ENCODE measurements around the gene TMIGD1.

Gene TMIGD1

DNA sequence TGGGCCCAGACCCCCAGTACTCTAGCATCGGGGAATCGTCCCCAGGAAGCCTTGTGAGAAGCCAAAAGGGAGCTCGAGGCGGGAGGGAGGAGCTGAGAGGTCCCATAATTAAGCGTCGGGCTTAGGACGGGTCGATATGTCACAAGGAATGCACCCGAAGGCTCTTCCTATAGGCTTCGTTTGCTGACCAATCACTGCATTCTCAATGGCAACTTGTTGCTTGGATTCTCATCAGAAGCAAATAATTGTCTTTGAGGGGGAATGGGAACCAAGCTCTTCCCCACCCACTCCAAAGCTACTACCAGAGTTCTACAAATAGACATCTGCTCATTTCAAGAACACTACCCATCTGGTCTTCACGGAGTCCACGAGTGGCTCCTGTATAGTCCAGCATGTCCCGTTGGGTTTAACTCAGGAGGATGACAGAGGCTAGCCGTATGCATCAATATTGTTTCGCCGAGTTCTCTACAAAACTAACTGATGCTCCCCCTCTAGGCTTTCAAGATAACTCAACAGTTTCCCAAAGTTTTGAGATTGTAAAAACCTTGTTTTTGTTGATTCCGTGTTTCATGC lies 41.5 kb downstream of the TMIGD1 start:
- H3K4me3 ChIP-seq (replicated peaks; ENCODE audit: insufficient read depth, low read length), result peak overlapping the region; percentile 97
- TF ChIP-seq GABPA (IDR thresholded peaks at IDR 0.05; ENCODE audit: low read depth) (no peak), POLR2AphosphoS5 (IDR thresholded peaks at IDR 0.05; ENCODE audit: low read depth) (no peak), SPI1 (IDR thresholded peaks at IDR 0.05; ENCODE audit: borderline replicate concordance, low read depth) (no peak)
- TF ChIP-seq, protein P1, sequence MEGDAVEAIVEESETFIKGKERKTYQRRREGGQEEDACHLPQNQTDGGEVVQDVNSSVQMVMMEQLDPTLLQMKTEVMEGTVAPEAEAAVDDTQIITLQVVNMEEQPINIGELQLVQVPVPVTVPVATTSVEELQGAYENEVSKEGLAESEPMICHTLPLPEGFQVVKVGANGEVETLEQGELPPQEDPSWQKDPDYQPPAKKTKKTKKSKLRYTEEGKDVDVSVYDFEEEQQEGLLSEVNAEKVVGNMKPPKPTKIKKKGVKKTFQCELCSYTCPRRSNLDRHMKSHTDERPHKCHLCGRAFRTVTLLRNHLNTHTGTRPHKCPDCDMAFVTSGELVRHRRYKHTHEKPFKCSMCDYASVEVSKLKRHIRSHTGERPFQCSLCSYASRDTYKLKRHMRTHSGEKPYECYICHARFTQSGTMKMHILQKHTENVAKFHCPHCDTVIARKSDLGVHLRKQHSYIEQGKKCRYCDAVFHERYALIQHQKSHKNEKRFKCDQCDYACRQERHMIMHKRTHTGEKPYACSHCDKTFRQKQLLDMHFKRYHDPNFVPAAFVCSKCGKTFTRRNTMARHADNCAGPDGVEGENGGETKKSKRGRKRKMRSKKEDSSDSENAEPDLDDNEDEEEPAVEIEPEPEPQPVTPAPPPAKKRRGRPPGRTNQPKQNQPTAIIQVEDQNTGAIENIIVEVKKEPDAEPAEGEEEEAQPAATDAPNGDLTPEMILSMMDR (IDR thresholded peaks at IDR 0.05; ENCODE audit: insufficient read depth, low read length), result no peak
- TF ChIP-seq, protein P2, sequence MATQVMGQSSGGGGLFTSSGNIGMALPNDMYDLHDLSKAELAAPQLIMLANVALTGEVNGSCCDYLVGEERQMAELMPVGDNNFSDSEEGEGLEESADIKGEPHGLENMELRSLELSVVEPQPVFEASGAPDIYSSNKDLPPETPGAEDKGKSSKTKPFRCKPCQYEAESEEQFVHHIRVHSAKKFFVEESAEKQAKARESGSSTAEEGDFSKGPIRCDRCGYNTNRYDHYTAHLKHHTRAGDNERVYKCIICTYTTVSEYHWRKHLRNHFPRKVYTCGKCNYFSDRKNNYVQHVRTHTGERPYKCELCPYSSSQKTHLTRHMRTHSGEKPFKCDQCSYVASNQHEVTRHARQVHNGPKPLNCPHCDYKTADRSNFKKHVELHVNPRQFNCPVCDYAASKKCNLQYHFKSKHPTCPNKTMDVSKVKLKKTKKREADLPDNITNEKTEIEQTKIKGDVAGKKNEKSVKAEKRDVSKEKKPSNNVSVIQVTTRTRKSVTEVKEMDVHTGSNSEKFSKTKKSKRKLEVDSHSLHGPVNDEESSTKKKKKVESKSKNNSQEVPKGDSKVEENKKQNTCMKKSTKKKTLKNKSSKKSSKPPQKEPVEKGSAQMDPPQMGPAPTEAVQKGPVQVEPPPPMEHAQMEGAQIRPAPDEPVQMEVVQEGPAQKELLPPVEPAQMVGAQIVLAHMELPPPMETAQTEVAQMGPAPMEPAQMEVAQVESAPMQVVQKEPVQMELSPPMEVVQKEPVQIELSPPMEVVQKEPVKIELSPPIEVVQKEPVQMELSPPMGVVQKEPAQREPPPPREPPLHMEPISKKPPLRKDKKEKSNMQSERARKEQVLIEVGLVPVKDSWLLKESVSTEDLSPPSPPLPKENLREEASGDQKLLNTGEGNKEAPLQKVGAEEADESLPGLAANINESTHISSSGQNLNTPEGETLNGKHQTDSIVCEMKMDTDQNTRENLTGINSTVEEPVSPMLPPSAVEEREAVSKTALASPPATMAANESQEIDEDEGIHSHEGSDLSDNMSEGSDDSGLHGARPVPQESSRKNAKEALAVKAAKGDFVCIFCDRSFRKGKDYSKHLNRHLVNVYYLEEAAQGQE (IDR thresholded peaks at IDR 0.05; ENCODE audit: insufficient replicate concordance, low read depth), result no peak
- H3K27me3 ChIP-seq (ENCODE audit: insufficient read depth, poor library complexity, severe bottlenecking), result no peaks in the 10 kb centered on the region
- no peak for DNase-seq (ENCODE audit: low read depth in 1 of 2, low spot score in 1 of 2)
- H3K27ac ChIP-seq (replicated peaks), result peak overlapping the region; percentile 54

DNA sequence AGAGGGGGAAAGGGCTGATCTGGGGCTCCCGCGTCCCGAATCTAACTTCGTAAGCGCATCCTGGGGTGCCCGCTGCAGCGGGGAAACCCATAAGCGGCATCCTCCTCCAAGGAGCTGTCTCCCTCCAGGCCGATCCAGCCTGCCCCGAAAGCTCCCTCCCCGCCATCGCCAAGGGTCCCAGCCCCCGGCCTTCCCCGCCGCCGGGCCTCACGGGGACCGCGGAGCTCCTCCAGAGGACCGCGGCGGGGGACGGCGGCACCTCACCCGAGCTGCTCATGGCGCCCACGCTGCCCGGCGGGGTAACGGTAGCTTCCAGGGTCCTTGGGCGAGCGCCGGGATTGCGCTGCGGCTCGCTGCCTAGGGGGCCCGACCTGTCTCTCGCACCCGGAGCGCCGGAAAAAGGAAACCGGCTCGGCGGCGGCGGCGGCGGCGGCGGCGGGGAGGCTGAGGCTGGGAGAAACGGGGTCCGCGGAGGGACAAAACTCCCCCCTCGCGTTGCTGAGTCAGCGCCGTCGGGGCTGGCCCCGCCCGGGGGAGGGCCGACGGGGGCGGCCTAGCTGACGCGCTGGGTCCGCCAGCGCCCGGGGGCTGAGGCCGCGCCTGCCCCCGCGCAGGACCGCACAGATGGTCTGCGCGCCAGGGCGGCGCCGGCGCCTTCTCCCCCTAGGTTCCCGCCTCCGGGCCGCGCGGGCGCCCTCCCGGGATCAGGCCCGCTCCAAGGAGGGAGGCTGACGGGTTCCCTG lies 42.1 kb downstream of the TMIGD1 start, which contains the start of gene BLMH:
Gene BLMH (minus strand): TSS at position 402 of the 743 bp plus-strand sequence. CDS start 125 bp downstream, at position 277.
- DNase-seq (ENCODE audit: low read depth in 1 of 2, low spot score in 1 of 2), result peak; percentile 45 to 71
- peak within 1 kb of the TSS; percentile 97 for H3K4me3 ChIP-seq (replicated peaks; ENCODE audit: insufficient read depth, low read length)
- H3K27ac ChIP-seq (replicated peaks), result peak within 1 kb of the TSS; percentile 76
- TF ChIP-seq, protein P2 (IDR thresholded peaks at IDR 0.05; ENCODE audit: insufficient replicate concordance, low read depth), result peak; percentile 25
- TF ChIP-seq, protein P1 (IDR thresholded peaks at IDR 0.05; ENCODE audit: insufficient read depth, low read length), result no peak
- TF ChIP-seq SPI1 (IDR thresholded peaks at IDR 0.05; ENCODE audit: borderline replicate concordance, low read depth), result no peak
- no peaks in the 10 kb centered on the region for H3K27me3 ChIP-seq (ENCODE audit: insufficient read depth, poor library complexity, severe bottlenecking)

DNA sequence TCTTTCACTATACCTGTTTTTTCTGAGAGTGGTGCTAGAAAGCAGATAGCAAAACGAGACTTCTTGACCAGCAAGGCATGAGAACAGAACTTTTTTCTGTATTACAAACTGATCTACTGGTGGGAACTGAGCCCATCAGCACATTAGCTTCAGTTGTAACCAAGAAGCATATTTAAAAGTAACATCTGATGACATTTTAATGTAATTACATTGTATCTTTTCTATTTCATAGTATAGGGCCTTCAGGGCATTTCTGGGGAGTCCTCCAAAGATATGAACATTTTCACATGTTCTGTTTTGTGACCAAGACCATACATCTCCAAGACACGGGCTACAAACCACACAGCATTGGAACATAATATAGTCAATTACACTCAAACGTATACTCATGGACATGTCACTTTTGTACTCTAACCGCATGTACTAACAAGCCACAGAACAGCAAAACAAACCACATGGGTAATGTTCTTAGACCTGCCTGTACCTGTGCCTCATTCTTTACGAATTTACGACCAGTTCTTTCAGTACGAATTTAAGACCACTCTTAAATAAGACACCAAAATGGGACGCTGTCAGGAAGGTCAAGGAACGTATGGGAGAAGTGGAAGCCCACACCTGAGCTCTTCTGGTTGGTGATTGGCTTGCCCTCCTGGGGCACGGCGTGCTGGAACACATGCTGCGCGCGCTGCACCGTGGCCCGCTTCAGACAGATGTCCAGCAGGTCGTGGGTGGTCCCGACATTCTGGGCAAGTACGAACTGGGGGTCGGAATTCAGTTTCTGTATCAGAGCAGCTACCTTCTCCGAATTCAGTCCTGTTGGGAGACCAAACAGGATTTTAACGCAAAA lies 42.9 kb downstream of the TMIGD1 start:
- DNase-seq (ENCODE audit: low read depth in 1 of 2, low spot score in 1 of 2), result peak in 1 of 2 experiments; percentile 42
- TF ChIP-seq, protein P1 (IDR thresholded peaks at IDR 0.05; ENCODE audit: insufficient read depth, low read length), result no peak
- no peak for TF ChIP-seq GABPA (IDR thresholded peaks at IDR 0.05; ENCODE audit: low read depth)
- TF ChIP-seq POLR2AphosphoS5 (IDR thresholded peaks at IDR 0.05; ENCODE audit: low read depth), result no peak
- TF ChIP-seq, protein P2 (IDR thresholded peaks at IDR 0.05; ENCODE audit: insufficient replicate concordance, low read depth), result no peak
- TF ChIP-seq SPI1 (IDR thresholded peaks at IDR 0.05; ENCODE audit: borderline replicate concordance, low read depth), result no peak
- Histone ChIP-seq H3K4me3 (replicated peaks; ENCODE audit: insufficient read depth, low read length) (peak overlapping the region; percentile 97), H3K27ac (replicated peaks) (peak overlapping the region; percentile 76), H3K27me3 (ENCODE audit: insufficient read depth, poor library complexity, severe bottlenecking) (no peaks in the 10 kb centered on the region)
